ENCODE results near the gene SORCS1.

The SORCS1 gene

DNA sequence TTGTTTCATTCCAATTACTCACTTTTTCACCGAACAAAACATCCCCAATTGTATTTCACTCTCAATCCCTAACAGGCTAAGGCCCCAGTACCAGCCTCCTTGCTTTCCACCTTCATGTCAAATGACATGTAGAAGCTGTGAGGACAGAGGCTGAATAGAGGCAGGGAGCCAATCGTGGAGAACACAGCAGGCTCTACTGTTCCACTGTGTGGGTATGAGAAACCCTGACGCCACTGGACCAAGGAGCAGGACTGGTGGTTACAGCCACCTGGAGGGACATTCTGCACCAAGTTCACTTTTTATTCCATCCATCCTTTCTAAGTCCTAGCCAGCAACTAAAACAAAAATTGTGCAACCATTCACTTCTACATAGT is 502.8 kb downstream of the SORCS1 start:
- Histone ChIP-seq H3K9me3 (ENCODE audit: control insufficient read depth, insufficient read depth, low read length) (no peaks in the 10 kb centered on the region), H3K36me3 (ENCODE audit: insufficient read depth, low read length) (no peaks in the 10 kb centered on the region), H3K9ac (ENCODE audit: low read depth, low read length) (no peak overlapping the region), H3K4me1 (ENCODE audit: insufficient read depth, low read length) (no peaks in the 10 kb centered on the region)

GRCh38 chr10:106661133-106661766 is 503.3 kb downstream of the SORCS1 start:
- Histone ChIP-seq H3K9ac (ENCODE audit: low read depth, low read length) (no peak overlapping the region), H3K4me1 (ENCODE audit: insufficient read depth, low read length) (no peaks in the 10 kb centered on the region), H3K36me3 (ENCODE audit: insufficient read depth, low read length) (no peaks in the 10 kb centered on the region), H3K9me3 (ENCODE audit: control insufficient read depth, insufficient read depth, low read length) (no peaks in the 10 kb centered on the region)

DNA sequence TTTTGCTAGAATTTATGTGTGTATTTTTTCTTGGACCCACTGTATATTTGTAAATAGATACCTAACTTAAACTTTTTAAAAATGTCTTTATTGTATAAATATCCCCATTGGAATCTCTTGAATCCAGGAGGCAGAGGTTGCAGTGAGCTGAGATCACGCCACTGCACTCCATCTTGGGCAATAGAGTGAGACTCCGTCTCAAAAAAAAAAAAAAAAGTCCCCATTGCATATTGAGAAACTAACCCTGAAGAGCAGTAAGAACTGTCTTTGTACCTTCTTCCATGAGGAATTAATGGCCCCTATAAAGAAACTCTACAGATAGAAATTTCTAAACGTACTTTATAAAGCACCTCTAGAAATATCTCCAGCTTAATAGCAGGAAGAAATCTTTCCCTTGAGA is 504.0 kb downstream of the SORCS1 start:
- H3K4me1 ChIP-seq (ENCODE audit: insufficient read depth, low read length), result no peaks in the 10 kb centered on the region
- no peak overlapping the region for H3K9ac ChIP-seq (ENCODE audit: low read depth, low read length)
- no peaks in the 10 kb centered on the region for H3K36me3 ChIP-seq (ENCODE audit: insufficient read depth, low read length)
- H3K9me3 ChIP-seq (ENCODE audit: control insufficient read depth, insufficient read depth, low read length), result no peaks in the 10 kb centered on the region

GRCh38 chr10:106655636-106656035 is 508.9 kb downstream of the SORCS1 start:
- Histone ChIP-seq H3K9me3 (ENCODE audit: control insufficient read depth, insufficient read depth, low read length) (no peaks in the 10 kb centered on the region), H3K4me1 (ENCODE audit: insufficient read depth, low read length) (no peaks in the 10 kb centered on the region), H3K36me3 (ENCODE audit: insufficient read depth, low read length) (no peaks in the 10 kb centered on the region), H3K9ac (ENCODE audit: low read depth, low read length) (no peak overlapping the region)

DNA sequence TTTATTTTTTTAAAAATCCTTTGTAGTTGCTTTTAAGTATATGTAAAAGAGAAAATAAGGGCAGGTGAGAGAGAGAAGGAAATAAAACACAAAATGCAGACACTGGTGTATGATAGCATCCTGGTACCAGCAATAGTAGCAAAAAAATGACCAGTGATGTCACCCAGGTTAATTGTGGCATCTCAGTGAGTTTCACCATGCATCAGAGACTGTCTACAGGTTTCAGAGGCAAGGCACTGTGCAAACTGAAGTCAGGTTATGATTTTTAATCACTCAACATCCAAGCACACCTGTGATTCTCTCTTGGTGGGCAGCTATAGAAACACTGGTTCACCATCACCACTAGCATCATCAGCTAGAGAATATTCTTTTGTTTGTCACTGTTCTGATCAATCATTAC is 509.3 kb downstream of the SORCS1 start:
- H3K4me1 ChIP-seq (ENCODE audit: insufficient read depth, low read length), result no peaks in the 10 kb centered on the region
- H3K36me3 ChIP-seq (ENCODE audit: insufficient read depth, low read length), result no peaks in the 10 kb centered on the region
- no peaks in the 10 kb centered on the region for H3K9me3 ChIP-seq (ENCODE audit: control insufficient read depth, insufficient read depth, low read length)
- no peak overlapping the region for H3K9ac ChIP-seq (ENCODE audit: low read depth, low read length)

DNA sequence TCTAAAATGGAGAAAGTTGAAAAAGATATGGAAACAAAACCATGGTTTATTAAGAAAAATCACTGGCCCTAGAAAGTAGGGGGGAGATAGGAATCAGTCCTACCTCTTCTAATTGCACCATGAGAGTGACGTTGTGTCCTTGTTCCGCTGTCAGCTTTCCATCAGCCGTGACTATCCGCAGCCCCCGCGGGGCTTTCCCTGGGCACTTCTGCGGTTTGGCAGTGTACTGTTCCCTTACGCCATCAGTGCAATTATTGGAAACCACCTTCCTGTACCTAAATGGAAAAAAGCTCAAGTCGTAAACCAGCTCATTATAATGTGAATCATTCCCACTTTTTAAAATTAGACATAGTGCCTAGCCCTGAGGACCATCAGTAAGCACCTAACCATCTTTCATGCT is 512.2 kb downstream of the SORCS1 start:
- no peaks in the 10 kb centered on the region for H3K36me3 ChIP-seq (ENCODE audit: insufficient read depth, low read length)
- H3K9me3 ChIP-seq (ENCODE audit: control insufficient read depth, insufficient read depth, low read length), result no peaks in the 10 kb centered on the region
- no peaks in the 10 kb centered on the region for H3K4me1 ChIP-seq (ENCODE audit: insufficient read depth, low read length)
- H3K9ac ChIP-seq (ENCODE audit: low read depth, low read length), result no peak overlapping the region

DNA sequence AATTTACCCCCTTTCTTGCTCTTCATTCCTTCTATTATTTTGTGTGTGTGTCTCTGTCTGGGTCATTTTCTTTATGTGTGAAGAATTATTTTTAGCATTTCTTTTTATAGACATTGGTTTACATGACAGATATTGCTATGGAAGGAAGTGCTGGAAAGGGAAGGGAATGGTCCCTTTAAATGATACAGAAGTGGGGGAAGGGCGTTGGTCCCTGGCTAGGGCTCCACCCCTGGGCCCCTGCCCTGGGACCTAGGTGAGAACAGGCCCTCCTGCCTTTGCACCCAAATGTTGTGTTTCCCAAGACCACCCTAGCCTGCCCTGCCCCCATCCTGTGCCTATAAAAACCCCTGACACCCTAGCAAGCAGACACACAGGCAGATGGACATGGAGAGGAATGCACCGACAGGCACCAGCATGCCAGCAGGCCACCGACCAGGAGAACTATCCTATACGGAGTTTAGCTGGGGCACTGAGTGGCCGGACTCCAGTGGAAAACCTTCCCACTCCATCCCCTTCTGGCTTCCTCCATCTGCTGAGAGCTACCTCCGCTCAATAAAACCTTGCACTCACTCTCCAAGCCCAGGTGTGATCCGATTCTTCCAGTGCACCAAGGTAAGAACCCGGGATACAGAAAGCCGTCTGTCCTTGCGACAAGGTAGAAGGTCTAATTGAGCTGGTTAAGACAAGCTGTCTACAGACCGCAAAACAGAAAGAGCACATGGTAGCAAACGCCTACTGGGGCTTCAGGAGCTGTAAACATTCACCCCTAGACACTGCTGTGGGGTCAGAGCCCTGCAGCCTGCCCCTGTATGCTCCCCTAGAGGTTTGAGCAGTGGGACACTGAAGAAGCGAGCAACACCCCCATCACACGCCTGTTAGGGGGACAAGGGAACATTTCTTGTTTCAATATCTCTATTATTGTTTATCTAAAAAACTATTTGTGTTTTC is 515.7 kb downstream of the SORCS1 start:
- Histone ChIP-seq H3K9me3 (ENCODE audit: control insufficient read depth, insufficient read depth, low read length) (no peaks in the 10 kb centered on the region), H3K36me3 (ENCODE audit: insufficient read depth, low read length) (no peaks in the 10 kb centered on the region), H3K9ac (ENCODE audit: low read depth, low read length) (no peak overlapping the region), H3K4me1 (ENCODE audit: insufficient read depth, low read length) (no peaks in the 10 kb centered on the region)

DNA sequence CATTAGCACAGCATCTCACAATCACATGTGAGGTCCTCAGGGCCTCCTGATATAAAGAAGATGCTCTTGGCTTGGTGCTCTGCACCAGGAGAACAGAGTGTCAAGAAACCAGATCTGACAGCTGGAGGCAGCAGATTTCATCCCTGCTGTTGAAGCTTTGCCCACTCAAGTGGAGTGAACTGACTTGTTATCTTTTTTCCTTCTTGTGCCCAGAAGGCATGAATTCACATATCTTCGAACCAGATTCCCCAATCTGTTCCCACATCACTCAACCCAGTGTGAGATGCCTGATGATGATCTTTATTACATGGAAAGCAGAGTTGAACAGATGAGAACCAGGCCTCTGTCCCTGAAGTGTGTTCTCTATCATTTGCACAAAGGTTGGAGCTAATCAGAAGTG is 521.0 kb downstream of the SORCS1 start:
- Histone ChIP-seq H3K4me1 (ENCODE audit: insufficient read depth, low read length) (no peaks in the 10 kb centered on the region), H3K9ac (ENCODE audit: low read depth, low read length) (no peak overlapping the region), H3K36me3 (ENCODE audit: insufficient read depth, low read length) (no peaks in the 10 kb centered on the region), H3K9me3 (ENCODE audit: control insufficient read depth, insufficient read depth, low read length) (no peaks in the 10 kb centered on the region)

- no peaks in the 10 kb centered on the region for H3K4me1 ChIP-seq (ENCODE audit: insufficient read depth, low read length)
- H3K9ac ChIP-seq (ENCODE audit: low read depth, low read length), result no peak overlapping the region
- H3K36me3 ChIP-seq (ENCODE audit: insufficient read depth, low read length), result no peaks in the 10 kb centered on the region
- H3K9me3 ChIP-seq (ENCODE audit: control insufficient read depth, insufficient read depth, low read length), result no peaks in the 10 kb centered on the region
Measured at GRCh38 chr10:106637873-106638272, 526.6 kb downstream of the SORCS1 start.

DNA sequence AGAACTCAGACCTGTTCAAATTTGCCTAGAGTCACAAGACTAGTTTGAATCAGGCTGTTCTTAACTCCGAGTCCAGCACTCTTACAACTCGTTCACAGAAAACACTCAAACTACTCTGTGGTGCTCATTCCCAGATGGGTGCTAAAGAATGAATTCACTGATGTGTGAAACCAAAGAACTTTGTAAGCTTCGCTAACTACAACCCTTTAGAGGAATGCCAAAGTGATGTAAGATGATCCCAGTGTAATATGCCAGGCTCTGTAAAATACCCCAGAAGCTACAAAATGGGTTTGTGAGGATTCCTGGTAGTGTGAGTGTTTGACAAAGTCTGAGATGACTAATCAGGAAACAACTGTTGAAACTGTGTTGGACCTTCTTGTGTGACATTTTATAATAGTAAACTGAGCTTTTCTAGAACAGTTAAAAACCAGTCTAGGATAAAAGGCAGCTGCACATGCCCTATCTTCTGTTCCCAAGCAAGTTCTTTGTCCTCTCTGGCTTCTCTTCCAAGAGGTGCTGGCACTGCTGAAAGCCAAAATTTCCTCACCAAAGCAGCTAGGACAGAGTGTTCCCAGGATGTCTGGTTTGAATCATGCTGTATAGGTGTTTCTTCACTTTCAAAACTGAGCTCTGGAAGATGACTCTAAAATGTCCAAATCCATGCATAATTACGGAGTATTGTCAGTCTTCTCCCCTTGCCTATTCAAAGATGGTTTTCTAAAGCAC is 527.6 kb downstream of the SORCS1 start:
- Histone ChIP-seq H3K4me1 (ENCODE audit: insufficient read depth, low read length) (no peaks in the 10 kb centered on the region), H3K9me3 (ENCODE audit: control insufficient read depth, insufficient read depth, low read length) (no peaks in the 10 kb centered on the region), H3K36me3 (ENCODE audit: insufficient read depth, low read length) (no peaks in the 10 kb centered on the region), H3K9ac (ENCODE audit: low read depth, low read length) (no peak overlapping the region)

GRCh38 chr10:106635947-106636346 is 528.6 kb downstream of the SORCS1 start:
- no peaks in the 10 kb centered on the region for H3K4me1 ChIP-seq (ENCODE audit: insufficient read depth, low read length)
- H3K36me3 ChIP-seq (ENCODE audit: insufficient read depth, low read length), result no peaks in the 10 kb centered on the region
- no peak overlapping the region for H3K9ac ChIP-seq (ENCODE audit: low read depth, low read length)
- H3K9me3 ChIP-seq (ENCODE audit: control insufficient read depth, insufficient read depth, low read length), result no peaks in the 10 kb centered on the region

DNA sequence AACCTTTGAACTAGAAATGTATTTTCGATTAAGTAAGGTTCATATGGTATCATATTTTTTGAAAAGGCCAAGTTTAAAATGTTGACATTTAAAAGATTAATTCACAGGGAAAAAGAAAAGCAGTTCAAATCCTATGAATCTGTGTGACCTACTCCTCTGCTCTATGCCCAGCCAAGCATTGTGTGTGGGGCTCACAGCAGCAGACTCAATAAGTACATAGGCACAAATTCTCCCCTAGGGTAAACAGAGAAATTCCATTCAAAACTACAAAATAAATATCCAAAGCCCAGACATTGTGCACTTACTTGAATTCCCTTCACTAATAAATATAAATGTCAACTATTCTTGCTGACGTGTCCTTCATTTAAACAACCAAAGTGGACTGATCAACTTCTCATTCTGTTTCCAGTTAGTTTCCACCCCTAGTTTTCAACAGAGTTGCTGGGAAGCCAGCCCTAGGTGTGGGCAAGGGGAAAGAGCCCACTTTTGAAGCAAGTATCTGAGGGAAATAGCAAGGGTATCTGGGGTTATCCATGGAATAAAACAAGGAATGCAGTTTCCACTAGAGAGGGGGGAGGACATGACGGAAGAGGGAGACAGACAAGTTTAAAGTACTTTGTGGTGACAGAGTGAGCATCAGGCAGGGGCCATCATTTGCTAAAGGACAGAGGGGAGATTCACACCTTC is 533.3 kb downstream of the SORCS1 start:
- H3K4me1 ChIP-seq (ENCODE audit: insufficient read depth, low read length), result no peaks in the 10 kb centered on the region
- H3K36me3 ChIP-seq (ENCODE audit: insufficient read depth, low read length), result no peaks in the 10 kb centered on the region
- no peaks in the 10 kb centered on the region for H3K9me3 ChIP-seq (ENCODE audit: control insufficient read depth, insufficient read depth, low read length)

GRCh38 chr10:106626371-106626770 is 538.1 kb downstream of the SORCS1 start:
- no peaks in the 10 kb centered on the region for H3K36me3 ChIP-seq (ENCODE audit: insufficient read depth, low read length)
- H3K4me1 ChIP-seq (ENCODE audit: insufficient read depth, low read length), result no peaks in the 10 kb centered on the region
- H3K9ac ChIP-seq (ENCODE audit: low read depth, low read length), result no peak overlapping the region
- H3K9me3 ChIP-seq (ENCODE audit: control insufficient read depth, insufficient read depth, low read length), result no peaks in the 10 kb centered on the region

More for the DNA sequence above, 533.3 kb downstream of the SORCS1 start:
- no peak overlapping the region for H3K9ac ChIP-seq (ENCODE audit: low read depth, low read length)

GRCh38 chr10:106625751-106626150 is 538.8 kb downstream of the SORCS1 start:
- Histone ChIP-seq H3K9ac (ENCODE audit: low read depth, low read length) (no peak overlapping the region), H3K9me3 (ENCODE audit: control insufficient read depth, insufficient read depth, low read length) (no peaks in the 10 kb centered on the region), H3K36me3 (ENCODE audit: insufficient read depth, low read length) (no peaks in the 10 kb centered on the region), H3K4me1 (ENCODE audit: insufficient read depth, low read length) (no peaks in the 10 kb centered on the region)

Measured in ES-I3 (cell line).